Measurements from ENCODE around the gene ARMC9. TPM values are rescaled to one million over a fixed set of nuclear protein-coding genes. Genes with fewer than 3 reads are reported as not detected.
A peak's percentile ranks its signal among the peaks of the same experiment; 100 is the strongest.

ARMC9 gene
- total and polyA plus RNA-seq, 2 of the 13 experiments (the other 11 are each of a cell fraction or from before 2014, with no cell fraction given): 9.1 to 12.8 TPM

- peak; percentile 70; the same call in 1 of the 2 replicates for TF ChIP-seq UBTF (CRISPR knock-in tag; IDR thresholded peaks at IDR 0.05)
- peak; percentile 77; the same call in 1 of the 2 replicates for TF ChIP-seq ZNF205 (CRISPR knock-in tag; IDR thresholded peaks at IDR 0.05)
- no peak for TF ChIP-seq PHF5A (CRISPR knock-in tag; IDR thresholded peaks at IDR 0.05; ENCODE audit: low read depth, unreplicated experiment)
- no peak for TF ChIP-seq ZNF468 (CRISPR knock-in tag; IDR thresholded peaks at IDR 0.05)
- no peak for TF ChIP-seq ATRX (CRISPR knock-in tag; IDR thresholded peaks at IDR 0.05; ENCODE audit: borderline replicate concordance)
- TF ChIP-seq YY1 (IDR thresholded peaks at IDR 0.05; ENCODE audit: insufficient read depth, insufficient replicate concordance, low read depth, low read length): peak; percentile 54
- 0 out of 2 replicates have a peak, but pooled peaks have one; percentile 52 for TF ChIP-seq ZMAT3 (CRISPR knock-in tag; conservative IDR thresholded peaks at IDR 0.05)
- peak; percentile 93 for TF ChIP-seq MAZ (IDR thresholded peaks at IDR 0.05; ENCODE audit: borderline replicate concordance, low read depth, low read length)
- peak; percentile 91 for TF ChIP-seq MAZ (CRISPR knock-in tag; IDR thresholded peaks at IDR 0.05; ENCODE audit: low read depth)
- peak; percentile 85 for TF ChIP-seq KDM2A (CRISPR knock-in tag; IDR thresholded peaks at IDR 0.05; ENCODE audit: borderline replicate concordance, low read depth)
- 0 out of 2 replicates have a peak, but pooled peaks have one; percentile 15 for TF ChIP-seq ZNF766 (CRISPR knock-in tag; IDR thresholded peaks at IDR 0.05; ENCODE audit: borderline replicate concordance)
- TF ChIP-seq ZNF276 (CRISPR knock-in tag; IDR thresholded peaks at IDR 0.05; ENCODE audit: low read depth): no peak
- TF ChIP-seq ZBTB49 (CRISPR knock-in tag; IDR thresholded peaks at IDR 0.05; ENCODE audit: borderline replicate concordance): no peak
- 0 out of 2 replicates have a peak, but pooled peaks have one; percentile 60 for TF ChIP-seq NCOA1 (CRISPR knock-in tag; IDR thresholded peaks at IDR 0.05)
- TF ChIP-seq MYPOP (CRISPR knock-in tag; IDR thresholded peaks at IDR 0.05): peak; percentile 24; the same call in 1 of the 2 replicates
- peak; percentile 90 for TF ChIP-seq BCL3 (CRISPR knock-in tag; IDR thresholded peaks at IDR 0.05)
- TF ChIP-seq KDM3A (CRISPR knock-in tag; IDR thresholded peaks at IDR 0.05; ENCODE audit: low read depth): peak; percentile 75
- peak; percentile 27; the same call in 1 of the 2 replicates for TF ChIP-seq SP5 (CRISPR knock-in tag; IDR thresholded peaks at IDR 0.05; ENCODE audit: borderline replicate concordance, low read depth)
- TF ChIP-seq ZNF768 (CRISPR knock-in tag; IDR thresholded peaks at IDR 0.05): peak; percentile 62
- TF ChIP-seq SALL1 (CRISPR knock-in tag; IDR thresholded peaks at IDR 0.05): peak; percentile 71
These were observed 213.6 kb downstream of the ARMC9 start (continued) for GRCh38 chr2:231411831-231412617.

All from HepG2 (cell line).